Epithelial cell of esophagus (primary cell): Measurements from ENCODE around the gene UBE2H.

Experiments used
- DNase-seq: peaks from one replicate; pipeline ENCODE4 v3.0.0; 2010; ENCODE audit warnings: low read depth
- H3K4me3 ChIP-seq: 2 replicates; pipeline ENCODE4 v1.5.1; 2011; ENCODE audit warnings: mild to moderate bottlenecking, low read length, control low read depth
- TF ChIP-seq, protein P1 (sequence below): IDR thresholded peaks from 2 replicates; pipeline ENCODE4 v1.5.1; 2011; ENCODE audit warnings: low read depth, mild to moderate bottlenecking, low read length, control low read depth, inconsistent platforms; ENCODE audit not compliant: insufficient read depth; ENCODE audit errors: missing control alignments

UBE2H gene

DNA sequence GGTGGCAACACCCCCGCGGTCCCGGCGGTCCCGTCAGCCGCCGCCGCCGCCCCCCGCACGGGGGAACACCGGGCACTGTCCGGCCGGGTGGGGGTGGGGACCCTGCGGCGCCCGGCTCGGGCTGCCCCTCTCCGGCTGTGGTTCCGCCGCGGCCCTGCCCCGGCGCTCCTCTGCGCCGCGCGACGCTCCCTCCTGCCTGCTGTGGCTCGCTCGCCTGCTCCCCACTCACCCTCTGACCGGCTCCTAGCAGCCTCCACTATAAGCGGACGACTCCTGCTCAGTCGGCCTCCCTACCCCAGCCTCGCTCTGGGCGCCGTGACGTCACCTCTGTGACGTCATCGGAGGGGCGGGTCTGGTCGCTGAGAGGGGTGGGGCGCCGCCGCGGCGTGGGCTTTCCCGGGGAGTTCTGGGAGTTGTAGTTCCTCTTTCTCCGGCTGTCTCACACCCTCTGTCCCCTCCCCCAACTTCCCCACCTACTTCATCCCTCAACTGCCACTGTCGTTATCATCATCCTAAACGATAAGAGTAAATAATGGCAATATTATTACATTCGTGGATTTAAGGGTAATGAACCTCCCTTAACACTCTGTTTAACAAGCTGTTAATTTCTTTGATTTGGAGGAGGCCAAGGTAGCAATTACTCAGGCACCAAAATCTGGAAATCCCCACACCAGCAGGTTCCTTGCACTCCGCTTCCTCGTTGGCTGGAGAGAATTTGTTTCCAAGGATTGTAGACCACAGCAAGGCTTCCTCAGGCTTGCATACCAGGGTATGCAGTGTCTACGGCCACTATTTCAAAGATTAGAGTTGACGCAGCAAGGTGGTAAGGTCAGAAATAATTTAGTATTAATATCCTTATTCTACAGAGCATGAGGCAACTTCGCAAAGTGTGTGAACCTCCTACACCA lies at the start of gene UBE2H:
Gene UBE2H, minus strand, starts transcription at position 308 of the 908 bp plus-strand sequence. CDS start 405 bp downstream, outside the sequence.
- peak; percentile 92 for DNase-seq
- TF ChIP-seq, protein P1, sequence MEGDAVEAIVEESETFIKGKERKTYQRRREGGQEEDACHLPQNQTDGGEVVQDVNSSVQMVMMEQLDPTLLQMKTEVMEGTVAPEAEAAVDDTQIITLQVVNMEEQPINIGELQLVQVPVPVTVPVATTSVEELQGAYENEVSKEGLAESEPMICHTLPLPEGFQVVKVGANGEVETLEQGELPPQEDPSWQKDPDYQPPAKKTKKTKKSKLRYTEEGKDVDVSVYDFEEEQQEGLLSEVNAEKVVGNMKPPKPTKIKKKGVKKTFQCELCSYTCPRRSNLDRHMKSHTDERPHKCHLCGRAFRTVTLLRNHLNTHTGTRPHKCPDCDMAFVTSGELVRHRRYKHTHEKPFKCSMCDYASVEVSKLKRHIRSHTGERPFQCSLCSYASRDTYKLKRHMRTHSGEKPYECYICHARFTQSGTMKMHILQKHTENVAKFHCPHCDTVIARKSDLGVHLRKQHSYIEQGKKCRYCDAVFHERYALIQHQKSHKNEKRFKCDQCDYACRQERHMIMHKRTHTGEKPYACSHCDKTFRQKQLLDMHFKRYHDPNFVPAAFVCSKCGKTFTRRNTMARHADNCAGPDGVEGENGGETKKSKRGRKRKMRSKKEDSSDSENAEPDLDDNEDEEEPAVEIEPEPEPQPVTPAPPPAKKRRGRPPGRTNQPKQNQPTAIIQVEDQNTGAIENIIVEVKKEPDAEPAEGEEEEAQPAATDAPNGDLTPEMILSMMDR: no peak
- H3K4me3 ChIP-seq: peak within 1 kb of the TSS; percentile 84

DNA sequence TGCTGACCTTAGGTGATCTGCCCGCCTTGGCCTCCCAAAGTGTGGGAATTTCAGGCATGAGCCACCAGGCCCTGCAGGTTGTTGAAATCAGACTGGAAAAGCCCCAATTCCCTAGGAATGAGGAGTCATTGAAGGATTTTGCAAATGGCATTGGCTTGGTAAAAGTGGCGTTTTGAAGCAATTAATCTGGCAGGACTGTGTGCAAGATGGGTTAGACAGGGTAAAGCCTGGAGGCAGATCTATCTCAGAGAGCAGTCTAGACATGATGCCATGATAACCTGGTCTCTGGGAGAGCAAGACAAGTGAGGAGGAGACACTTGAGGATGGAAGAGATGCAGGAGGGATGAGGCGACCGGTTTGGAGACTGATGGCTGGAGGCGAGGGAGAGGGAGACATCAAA lies 45.7 kb upstream of the UBE2H start:
- no peak overlapping the region for H3K4me3 ChIP-seq
- DNase-seq: no peak
- TF ChIP-seq, protein P1: no peak

DNA sequence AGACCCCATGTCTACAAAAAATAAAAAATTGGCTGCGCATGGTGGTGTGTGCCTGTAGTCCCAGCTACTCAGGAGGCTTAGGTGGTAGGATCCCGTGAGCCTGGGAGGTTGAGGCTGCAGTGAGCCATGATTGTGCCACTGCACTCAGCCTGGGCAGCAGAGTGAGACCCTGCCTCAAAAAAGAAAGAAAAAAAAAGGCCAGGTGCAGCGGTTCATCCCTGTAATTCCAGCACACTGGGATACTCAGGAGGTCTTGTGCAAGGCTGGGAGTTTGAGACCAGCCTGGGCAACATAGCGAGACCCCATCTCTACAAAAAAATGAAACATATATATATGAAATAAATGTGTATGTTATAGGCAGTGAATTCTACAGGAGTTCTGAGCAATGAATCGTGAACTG lies 44.5 kb upstream of the UBE2H start:
- TF ChIP-seq, protein P1: no peak
- no peak for DNase-seq
- no peak overlapping the region for H3K4me3 ChIP-seq

DNA sequence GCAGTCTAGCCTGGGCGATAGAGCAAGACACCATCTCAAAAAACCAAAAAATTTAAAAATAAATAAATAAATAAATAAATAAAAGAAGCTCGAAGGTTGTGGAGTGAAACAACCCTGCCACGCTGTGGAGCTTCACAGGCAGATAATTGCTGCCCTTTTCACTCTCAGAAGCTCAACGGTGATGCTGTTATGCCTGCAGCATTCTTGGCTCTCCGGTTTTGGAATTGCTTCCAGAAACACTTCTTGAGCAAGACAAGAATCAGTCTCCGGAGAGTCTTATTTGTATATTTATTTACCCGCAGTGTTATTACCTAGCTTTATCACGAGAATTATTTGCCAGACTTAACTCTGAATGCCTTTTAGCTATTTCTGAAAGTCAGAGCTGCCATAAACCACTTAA lies 40.5 kb upstream of the UBE2H start:
- no peak for DNase-seq
- H3K4me3 ChIP-seq: no peak overlapping the region
- TF ChIP-seq, protein P1: no peak

DNA sequence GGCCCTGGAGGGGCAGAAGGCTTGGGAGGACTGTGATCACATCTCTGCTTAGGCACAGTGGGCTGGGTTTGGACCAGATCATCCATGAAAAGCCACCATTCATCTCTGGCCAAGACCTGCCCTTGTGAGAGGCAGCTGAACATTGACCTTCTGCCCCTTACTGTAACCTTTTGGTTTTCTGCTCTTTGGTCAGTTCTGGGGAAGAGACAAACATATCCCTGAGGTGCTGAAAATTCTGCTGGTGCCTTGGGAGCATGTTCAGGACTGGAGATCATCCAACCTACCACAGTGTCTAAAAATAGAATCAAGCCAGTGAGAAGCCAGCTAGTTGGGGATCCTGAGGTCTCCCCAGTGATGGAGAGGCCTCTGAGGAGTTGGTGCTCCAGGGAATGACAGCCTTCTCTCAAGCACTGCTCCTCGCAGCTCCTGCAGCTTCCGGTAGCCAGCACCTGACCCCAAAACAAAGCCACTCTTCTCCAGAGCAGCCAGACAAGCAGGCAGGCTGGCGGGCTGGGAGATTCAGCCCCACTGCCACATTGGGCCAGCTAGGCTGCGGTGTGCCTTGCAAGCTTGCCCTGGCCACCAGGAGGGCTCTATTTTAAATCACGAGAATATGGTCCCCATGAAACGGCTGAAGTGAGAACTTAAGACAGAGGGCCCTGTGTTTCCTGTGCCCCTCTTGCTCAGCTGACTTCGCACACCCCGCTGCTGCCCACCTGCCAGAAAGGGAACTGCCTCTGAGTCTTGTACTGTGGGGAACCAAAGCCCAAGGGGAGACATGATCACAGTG lies 37.8 kb upstream of the UBE2H start:
- DNase-seq: no peak
- TF ChIP-seq, protein P1: no peak
- no peak overlapping the region for H3K4me3 ChIP-seq

DNA sequence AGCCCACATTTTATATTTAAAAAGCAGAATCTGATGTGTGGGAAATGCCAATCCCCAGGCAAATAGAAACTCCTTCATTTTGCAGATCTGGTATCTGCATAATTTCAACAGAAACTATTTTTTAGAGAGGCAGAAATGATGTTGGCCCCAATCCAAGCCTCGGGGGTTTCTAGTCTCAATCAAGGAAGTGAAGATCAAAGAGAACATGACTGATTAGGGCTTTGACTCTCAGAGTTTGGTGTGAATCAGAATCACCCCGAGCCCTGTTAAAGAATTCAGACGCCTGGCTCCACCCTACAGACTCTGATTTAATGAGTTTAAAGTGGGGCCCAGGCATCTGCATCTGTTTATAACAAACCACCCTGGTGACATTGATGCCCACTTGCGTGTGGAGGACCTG lies 36.7 kb upstream of the UBE2H start:
- no peak overlapping the region for H3K4me3 ChIP-seq
- DNase-seq: peak; percentile 77
- TF ChIP-seq, protein P1: no peak
